ENCODE data around the gene CCDC154.

Gene CCDC154

GRCh38 chr16:1387331-1387730, 57.0 kb downstream of the CCDC154 start:
- no peak for DNase-seq

GRCh38 chr16:1385232-1385631, 59.1 kb downstream of the CCDC154 start:
- DNase-seq, result no peak

Data from fibroblast of skin of scalp (primary cell).